Endothelial cell of umbilical vein (primary cell): ENCODE results near the gene PPARD. TPM values are rescaled to one million over a fixed set of nuclear protein-coding genes. Genes with fewer than 3 reads are reported as not detected.

ENCODE experiments used
- BruUV-seq: library from RNA; stranded (reverse); fragments of 400-500 nt; replicated peaks from 2 replicates; lab custom pipeline; 2021; lab: Mats Ljungman, UMichigan
- CTCF ChIA-PET: fragments of 300-600, 350-600 bp; sonication (Branson Sonifier 250); formaldehyde crosslinking; loops from one replicate; lab custom pipeline; 2021; ENCODE audit warnings: antibody characterized with exemption, inconsistent platforms; lab: Charles Lee
- POLR2A ChIA-PET: fragments of 300-600, 350-600 bp; sonication (Branson Sonifier 250); formaldehyde crosslinking; loops from one replicate; lab custom pipeline; 2021; ENCODE audit warnings: antibody characterized with exemption, inconsistent platforms; lab: Charles Lee
- DNase-seq: peaks from one replicate; pipeline ENCODE4 v3.0.0-alpha.2; 2011; ENCODE audit warnings: low read depth, low spot score
- FAIRE-seq: peaks from 2 replicates; lab custom pipeline; 2011; peaks lifted over from hg19 to GRCh38; lab: Jason Lieb, UNC
- H2AFZ ChIP-seq: 2 replicates; pipeline ENCODE4 v1.6.0; 2012; ENCODE audit warnings: low read depth, low read length, control low read depth, inconsistent platforms
- H3K27ac ChIP-seq: 2 replicates; pipeline ENCODE4 v1.5.1; 2011; ENCODE audit warnings: low read depth, mild to moderate bottlenecking, control low read depth, low read length, moderate library complexity; ENCODE audit not compliant: insufficient read depth
- H3K27me3 ChIP-seq, 2 experiments: 2 replicates each; pipeline versions ENCODE4 v1.6.0 to v1.6.1; 2011; ENCODE audit warnings: low read length in 2 of 2, mixed read lengths in 1 of 2; ENCODE audit not compliant: control insufficient read depth in 2 of 2, insufficient read depth in 2 of 2
- H3K36me3 ChIP-seq, 2 experiments: 2 replicates in 1 of 2; 3 replicates in 1 of 2; pipeline ENCODE4 v1.5.1; 2011; ENCODE audit warnings: low read length in 2 of 2, mild to moderate bottlenecking in 1 of 2, moderate library complexity in 1 of 2; ENCODE audit not compliant: control insufficient read depth in 2 of 2, insufficient read depth in 2 of 2; ENCODE audit errors: extremely low read depth in 1 of 2
- H3K4me1 ChIP-seq: 3 replicates; pipeline ENCODE4 v1.5.1; 2011; ENCODE audit warnings: mild to moderate bottlenecking, low read length; ENCODE audit not compliant: control insufficient read depth, insufficient read depth; ENCODE audit errors: extremely low read depth
- H3K4me2 ChIP-seq: 2 replicates; pipeline ENCODE4 v1.6.1; 2011; ENCODE audit warnings: low read length, control low read depth, mixed read lengths; ENCODE audit not compliant: insufficient read depth
- H3K4me3 ChIP-seq, 3 experiments: fragments of 200-600 bp in 1 of 3; sonication (generic), shearing (Covaris generic) in 1 of 3; replicated peaks in 1 of 3; 2 replicates each; pipeline ENCODE4 v1.5.1; 2011 to 2016; ENCODE audit warnings: control low read depth in 3 of 3, low read length in 3 of 3, mild to moderate bottlenecking in 2 of 3, inconsistent platforms in 1 of 3, low read depth in 1 of 3, moderate library complexity in 1 of 3; ENCODE audit not compliant: insufficient read depth in 1 of 3
- H3K79me2 ChIP-seq: 2 replicates; pipeline ENCODE4 v1.6.0; 2012; ENCODE audit warnings: low read length, inconsistent platforms; ENCODE audit not compliant: control insufficient read depth, insufficient read depth
- H3K9ac ChIP-seq: replicated peaks from 2 replicates; pipeline ENCODE3; 2011; ENCODE audit warnings: low read length, control low read depth; ENCODE audit not compliant: insufficient read depth; ENCODE audit errors: extremely low read depth
- H3K9me1 ChIP-seq: replicated peaks from 3 replicates; pipeline ENCODE4 v1.6.0; 2011; ENCODE audit warnings: mild to moderate bottlenecking, low read length; ENCODE audit not compliant: control insufficient read depth, insufficient read depth; ENCODE audit errors: extremely low read depth
- H3K9me3 ChIP-seq: replicated peaks from 2 replicates; pipeline ENCODE4 v1.5.1; 2012; ENCODE audit warnings: low read length, inconsistent platforms; ENCODE audit not compliant: control insufficient read depth, insufficient read depth
- H4K20me1 ChIP-seq: replicated peaks from 2 replicates; pipeline ENCODE3; 2011; ENCODE audit warnings: mild to moderate bottlenecking, low read length; ENCODE audit not compliant: control insufficient read depth, insufficient read depth; ENCODE audit errors: extremely low read depth
- CTCF ChIP-seq, 2 donors: IDR thresholded peaks; 1 replicate in 1 of 2; 2 replicates in 1 of 2; pipeline ENCODE4 v1.5.1; 2011; ENCODE audit warnings: low read length in 2 of 2, mild to moderate bottlenecking in 2 of 2, moderate library complexity in 2 of 2, control low read depth in 1 of 2, inconsistent platforms in 1 of 2, low read depth in 1 of 2; ENCODE audit not compliant: insufficient read depth in 1 of 2; ENCODE audit errors: extremely low read depth in 1 of 2
- FOS ChIP-seq: IDR thresholded peaks from 2 replicates; pipeline ENCODE4 v1.6.1; 2011; ENCODE audit warnings: mild to moderate bottlenecking, low read length, moderate library complexity, borderline replicate concordance; ENCODE audit not compliant: insufficient read depth
- GATA2 ChIP-seq: IDR thresholded peaks from 2 replicates; pipeline ENCODE4 v1.7.0; 2011; ENCODE audit warnings: low read depth, mild to moderate bottlenecking, moderate library complexity, mixed read lengths, low read length; ENCODE audit not compliant: insufficient read length, insufficient read depth
- MAX ChIP-seq: IDR thresholded peaks from 2 replicates; pipeline ENCODE4 v1.6.1; 2011; ENCODE audit not compliant: insufficient read depth, insufficient read length
- MYC ChIP-seq: IDR thresholded peaks from one replicate; pipeline ENCODE4 v1.6.1; 2011; ENCODE audit warnings: mild to moderate bottlenecking, low read depth, low read length
- POLR2AphosphoS5 ChIP-seq: IDR thresholded peaks from 2 replicates; pipeline ENCODE4 v1.6.1; 2012; ENCODE audit warnings: low read depth, mild to moderate bottlenecking, control low read depth, low read length, moderate library complexity; ENCODE audit not compliant: insufficient read depth
- dilution Hi-C: fragments of 300-500 bp; cut with MboI; formaldehyde crosslinking; loops from one replicate; pipeline ENCODE4 v1.15.0; 2019; ENCODE audit warnings: low sequenced_read_pairs; ENCODE audit not compliant: extremely low pct_ligation_motif_present
- intact Hi-C: fragments of 100-400 bp; cut with micrococcal nuclease; formaldehyde crosslinking; loops from one replicate; pipeline ENCODE4 v1.10.0; 2022
- polyA plus RNA-seq, 4 experiments: library from polyadenylated mRNA; depleted of rRNA in 3 of 4; stranded (reverse) in 3 of 4; unstranded in 1 of 4; fragments of >200 nt; gene quantifications; 2 replicates each; pipeline versions ENCODE4 v1.2.1 to v1.2.3, GENCODE V29; 2011 to 2012; ENCODE audit warnings: missing spikeins in 1 of 4
- total RNA-seq: library from RNA; stranded (reverse); gene quantifications from 2 replicates; pipeline ENCODE4 v1.2.3, GENCODE V29; 2021

PPARD gene
- total and polyA plus RNA-seq, 2 donors (not counting 3 experiments of a cell fraction or from before 2014, with no cell fraction given): 23.4 to 29.2 TPM

- Histone ChIP-seq H3K9ac (no peak overlapping the region), H3K4me3 (no peak overlapping the region), H3K9me3 (no peaks in the 10 kb centered on the region), H3K9me1 (no peaks in the 10 kb centered on the region), H3K79me2 (no peaks in the 10 kb centered on the region), H3K27ac (no peak overlapping the region), H3K36me3 (peaks cover 2 to 9% of the 10 kb centered on the region in 2 experiments), H3K27me3 (no peaks in the 10 kb centered on the region), H2AFZ (no peak overlapping the region), H4K20me1 (no peaks in the 10 kb centered on the region), H3K4me2 (no peak overlapping the region), H3K4me1 (no peaks in the 10 kb centered on the region)
- TF ChIP-seq FOS: no peak
- TF ChIP-seq MAX: no peak
- TF ChIP-seq POLR2AphosphoS5: no peak
- no peak for TF ChIP-seq GATA2
- no peak for TF ChIP-seq MYC
- no peak for TF ChIP-seq CTCF (IDR thresholded peaks at IDR 0.05; ENCODE audit: extremely low read depth in 1 of 2, insufficient read depth in 1 of 2, low read depth in 1 of 2, low read length in 2 of 2)
- dilution Hi-C loops (no loop called here), intact Hi-C loops (no loop called here)
- FAIRE-seq (no peak), DNase-seq (no peak)
- ChIA-PET CTCF (interaction anchor here (1.1 to 2.4 kb wide), 3 partner anchors 28 to 67 kb away, joined by 3 to 8 read pairs (median 6); no protein-coding TSS in a partner anchor), POLR2A (no interaction called here)
- no TSS peak for BruUV-seq
Observed at GRCh38 chr6:35409245-35409644, 66.9 kb downstream of the PPARD start.
